SK-N-MC (cell line): ENCODE data around the gene BTBD10.

Experiments used
- DNase-seq: peaks from one replicate; pipeline ENCODE4 v3.0.0-alpha.2; 2011; ENCODE audit warnings: low read depth, low spot score
- H3K27ac ChIP-seq: fragments of 200-600 bp; sonication (generic); 2 replicates; pipeline ENCODE4 v1.5.1; 2016; ENCODE audit warnings: mixed run types
- H3K36me3 ChIP-seq: fragments of 200-600 bp; sonication (generic); 2 replicates; pipeline ENCODE4 v1.6.1; 2017; ENCODE audit warnings: antibody characterized with exemption, low read length, mixed read lengths; ENCODE audit not compliant: insufficient read depth
- H3K4me3 ChIP-seq: fragments of 200-600 bp; sonication (generic); 2 replicates; pipeline ENCODE4 v1.5.1; 2016
- H3K9ac ChIP-seq: fragments of 200-600 bp; sonication (generic); 2 replicates; pipeline ENCODE4 v1.8.0; 2017; ENCODE audit warnings: mixed run types, mixed read lengths; ENCODE audit not compliant: insufficient read length
- H3K9me3 ChIP-seq: fragments of 200-600 bp; sonication (generic); 2 replicates; pipeline ENCODE4 v1.6.1; 2017; ENCODE audit warnings: low read depth, mild to moderate bottlenecking, antibody characterized with exemption, low read length, moderate library complexity, mixed read lengths
- EZH2 ChIP-seq: fragments of 200-600 bp; sonication (generic); IDR thresholded peaks from one replicate; pipeline ENCODE4 v1.6.1; 2017; ENCODE audit warnings: antibody characterized with exemption
- FOXP2 ChIP-seq: optimal IDR thresholded peaks from 2 replicates; pipeline ENCODE3; 2011; ENCODE audit warnings: mild to moderate bottlenecking, moderate library complexity; ENCODE audit not compliant: insufficient read depth; ENCODE audit errors: extremely low read length, control extremely low read depth
- POLR2AphosphoS5 ChIP-seq: IDR thresholded peaks from 2 replicates; pipeline ENCODE4 v1.6.1; 2012; ENCODE audit warnings: mild to moderate bottlenecking, low read depth, low read length, borderline replicate concordance

BTBD10 gene

GRCh38 chr11:13357232-13357631 is 105.8 kb downstream of the BTBD10 start:
- Histone ChIP-seq H3K9me3 (no peaks in the 10 kb centered on the region), H3K27ac (no peak overlapping the region), H3K36me3 (no peaks in the 10 kb centered on the region), H3K9ac (no peak overlapping the region), H3K4me3 (no peak overlapping the region)
- TF ChIP-seq POLR2AphosphoS5: no peak
- TF ChIP-seq FOXP2: no peak
- no peak for TF ChIP-seq EZH2
- DNase-seq: no peak

GRCh38 chr11:13355191-13355590 is 107.8 kb downstream of the BTBD10 start:
- TF ChIP-seq EZH2: no peak
- TF ChIP-seq FOXP2: no peak
- TF ChIP-seq POLR2AphosphoS5: no peak
- no peak overlapping the region for H3K9ac ChIP-seq

GRCh38 chr11:13354335-13354734 is 108.7 kb downstream of the BTBD10 start:
- Histone ChIP-seq H3K9me3 (no peaks in the 10 kb centered on the region), H3K4me3 (no peak overlapping the region), H3K9ac (no peak overlapping the region), H3K27ac (no peak overlapping the region), H3K36me3 (no peaks in the 10 kb centered on the region)
- no peak for DNase-seq
- TF ChIP-seq POLR2AphosphoS5: no peak
- no peak for TF ChIP-seq EZH2
- no peak for TF ChIP-seq FOXP2

More at GRCh38 chr11:13355191-13355590, 107.8 kb downstream of the BTBD10 start:
- Histone ChIP-seq H3K27ac (no peak overlapping the region), H3K4me3 (no peak overlapping the region), H3K36me3 (no peaks in the 10 kb centered on the region), H3K9me3 (no peaks in the 10 kb centered on the region)
- no peak for DNase-seq

- H3K4me3 ChIP-seq: no peak overlapping the region
- TF ChIP-seq FOXP2 (no peak), EZH2 (no peak), POLR2AphosphoS5 (no peak)
- no peak overlapping the region for H3K27ac ChIP-seq
- no peaks in the 10 kb centered on the region for H3K9me3 ChIP-seq
- H3K36me3 ChIP-seq: no peaks in the 10 kb centered on the region
- DNase-seq: no peak
- no peak overlapping the region for H3K9ac ChIP-seq
Observed at GRCh38 chr11:13352711-13353110, 110.3 kb downstream of the BTBD10 start.

GRCh38 chr11:13349581-13349980 is 113.4 kb downstream of the BTBD10 start:
- DNase-seq: no peak
- no peaks in the 10 kb centered on the region for H3K36me3 ChIP-seq

GRCh38 chr11:13349046-13349445 is 114.0 kb downstream of the BTBD10 start:
- H3K36me3 ChIP-seq: no peaks in the 10 kb centered on the region
- no peak for DNase-seq
- TF ChIP-seq FOXP2 (no peak), EZH2 (no peak), POLR2AphosphoS5 (no peak)
- H3K9ac ChIP-seq: no peak overlapping the region
- H3K4me3 ChIP-seq: no peak overlapping the region
- no peaks in the 10 kb centered on the region for H3K9me3 ChIP-seq
- H3K27ac ChIP-seq: no peak overlapping the region

More at GRCh38 chr11:13349581-13349980, 113.4 kb downstream of the BTBD10 start:
- Histone ChIP-seq H3K4me3 (no peak overlapping the region), H3K9ac (no peak overlapping the region), H3K9me3 (no peaks in the 10 kb centered on the region), H3K27ac (no peak overlapping the region)
- TF ChIP-seq EZH2: no peak
- TF ChIP-seq FOXP2: no peak
- TF ChIP-seq POLR2AphosphoS5: no peak

- no peak for TF ChIP-seq EZH2
- TF ChIP-seq FOXP2: no peak
- no peak for TF ChIP-seq POLR2AphosphoS5
- H3K9ac ChIP-seq: no peak overlapping the region
- DNase-seq: no peak
Observed at GRCh38 chr11:13348305-13348704, 114.7 kb downstream of the BTBD10 start.

GRCh38 chr11:13347901-13348300 is 115.1 kb downstream of the BTBD10 start:
- H3K36me3 ChIP-seq: no peaks in the 10 kb centered on the region
- no peak for DNase-seq
- TF ChIP-seq EZH2 (no peak), POLR2AphosphoS5 (no peak), FOXP2 (no peak)
- H3K4me3 ChIP-seq: no peak overlapping the region
- H3K9ac ChIP-seq: no peak overlapping the region
- no peak overlapping the region for H3K27ac ChIP-seq
- H3K9me3 ChIP-seq: no peaks in the 10 kb centered on the region

More at GRCh38 chr11:13348305-13348704, 114.7 kb downstream of the BTBD10 start:
- no peak overlapping the region for H3K27ac ChIP-seq
- H3K9me3 ChIP-seq: no peaks in the 10 kb centered on the region
- no peak overlapping the region for H3K4me3 ChIP-seq
- no peaks in the 10 kb centered on the region for H3K36me3 ChIP-seq

GRCh38 chr11:13346470-13346869 is 116.6 kb downstream of the BTBD10 start:
- DNase-seq: no peak
- Histone ChIP-seq H3K9ac (no peak overlapping the region), H3K27ac (no peak overlapping the region), H3K36me3 (no peaks in the 10 kb centered on the region), H3K4me3 (no peak overlapping the region), H3K9me3 (no peaks in the 10 kb centered on the region)
- TF ChIP-seq POLR2AphosphoS5 (no peak), FOXP2 (no peak), EZH2 (no peak)
